Common myeloid progenitor, CD34-positive (primary cell): Measurements from ENCODE around the gene ENTPD8.

ENCODE experiments used
- CTCF ChIA-PET: fragments of 350-600 bp; sonication (Branson Sonifier 250); formaldehyde crosslinking; loops from one replicate; lab custom pipeline; 2021; ENCODE audit warnings: antibody characterized with exemption; lab: Charles Lee
- POLR2A ChIA-PET: fragments of 350-600 bp; sonication (Branson Sonifier 250); formaldehyde crosslinking; loops from one replicate; lab custom pipeline; 2021; ENCODE audit warnings: antibody characterized with exemption; lab: Charles Lee
- DNase-seq, 3 donors: peaks; one replicate each; pipeline versions ENCODE4 v3.0.0 to v3.0.0-alpha.2; 2013
- H3K27ac ChIP-seq, 2 experiments: 1 replicate in 1 of 2; 2 replicates in 1 of 2; pipeline ENCODE4 v1.7.0; 2013; ENCODE audit warnings: inconsistent platforms in 2 of 2, low read length in 2 of 2, mild to moderate bottlenecking in 2 of 2, low read depth in 1 of 2, moderate library complexity in 1 of 2; ENCODE audit not compliant: severe bottlenecking in 2 of 2, insufficient read depth in 1 of 2, poor library complexity in 1 of 2
- H3K27me3 ChIP-seq, 5 experiments: replicated peaks in 2 of 5; 1 replicate in 3 of 5; 2 replicates in 2 of 5; pipeline versions ENCODE4 v1.6.1 to v1.7.0; 2013; ENCODE audit warnings: low read length in 4 of 5, mild to moderate bottlenecking in 2 of 5, moderate library complexity in 2 of 5, inconsistent platforms in 1 of 5; ENCODE audit not compliant: insufficient read depth in 5 of 5, control insufficient read depth in 4 of 5
- H3K36me3 ChIP-seq, 4 experiments: 1 replicate in 2 of 4; 2 replicates in 2 of 4; pipeline versions ENCODE4 v1.6.1 to v1.7.0; 2013; ENCODE audit warnings: low read length in 3 of 4, control low read depth in 1 of 4, mild to moderate bottlenecking in 1 of 4; ENCODE audit not compliant: control insufficient read depth in 4 of 4, insufficient read depth in 4 of 4
- H3K4me1 ChIP-seq, 4 experiments: 1 replicate in 3 of 4; 2 replicates in 1 of 4; pipeline versions ENCODE4 v1.6.1 to v1.7.1; 2013; ENCODE audit warnings: low read length in 3 of 4, mild to moderate bottlenecking in 3 of 4, control low read depth in 1 of 4, inconsistent platforms in 1 of 4, moderate library complexity in 1 of 4; ENCODE audit not compliant: control insufficient read depth in 4 of 4, insufficient read depth in 4 of 4; ENCODE audit errors: control extremely low read depth in 1 of 4
- H3K4me3 ChIP-seq, 7 experiments: 1 replicate in 4 of 7; 2 replicates in 3 of 7; pipeline versions ENCODE4 v1.5.1 to v1.7.0; 2013; ENCODE audit warnings: mild to moderate bottlenecking in 7 of 7, low read length in 6 of 7, moderate library complexity in 6 of 7, inconsistent platforms in 2 of 7, low read depth in 2 of 7, control low read depth in 1 of 7; ENCODE audit not compliant: insufficient read depth in 4 of 7, control insufficient read depth in 1 of 7; ENCODE audit errors: extremely low read depth in 1 of 7
- H3K9me3 ChIP-seq, 5 experiments: 1 replicate in 4 of 5; 2 replicates in 1 of 5; pipeline versions ENCODE4 v1.6.1 to v1.7.1; 2013; ENCODE audit warnings: low read length in 4 of 5, mild to moderate bottlenecking in 2 of 5, inconsistent platforms in 1 of 5, low read depth in 1 of 5, moderate library complexity in 1 of 5; ENCODE audit not compliant: control insufficient read depth in 4 of 5, insufficient read depth in 2 of 5; ENCODE audit errors: control extremely low read depth in 1 of 5
- WGBS: methylation state at CpG from one replicate; pipeline ENCODE4 v1.1.5; 2013; ENCODE audit not compliant: insufficient coverage; 5-methylcytosine and 5-hydroxymethylcytosine counted together

Gene ENTPD8

DNA sequence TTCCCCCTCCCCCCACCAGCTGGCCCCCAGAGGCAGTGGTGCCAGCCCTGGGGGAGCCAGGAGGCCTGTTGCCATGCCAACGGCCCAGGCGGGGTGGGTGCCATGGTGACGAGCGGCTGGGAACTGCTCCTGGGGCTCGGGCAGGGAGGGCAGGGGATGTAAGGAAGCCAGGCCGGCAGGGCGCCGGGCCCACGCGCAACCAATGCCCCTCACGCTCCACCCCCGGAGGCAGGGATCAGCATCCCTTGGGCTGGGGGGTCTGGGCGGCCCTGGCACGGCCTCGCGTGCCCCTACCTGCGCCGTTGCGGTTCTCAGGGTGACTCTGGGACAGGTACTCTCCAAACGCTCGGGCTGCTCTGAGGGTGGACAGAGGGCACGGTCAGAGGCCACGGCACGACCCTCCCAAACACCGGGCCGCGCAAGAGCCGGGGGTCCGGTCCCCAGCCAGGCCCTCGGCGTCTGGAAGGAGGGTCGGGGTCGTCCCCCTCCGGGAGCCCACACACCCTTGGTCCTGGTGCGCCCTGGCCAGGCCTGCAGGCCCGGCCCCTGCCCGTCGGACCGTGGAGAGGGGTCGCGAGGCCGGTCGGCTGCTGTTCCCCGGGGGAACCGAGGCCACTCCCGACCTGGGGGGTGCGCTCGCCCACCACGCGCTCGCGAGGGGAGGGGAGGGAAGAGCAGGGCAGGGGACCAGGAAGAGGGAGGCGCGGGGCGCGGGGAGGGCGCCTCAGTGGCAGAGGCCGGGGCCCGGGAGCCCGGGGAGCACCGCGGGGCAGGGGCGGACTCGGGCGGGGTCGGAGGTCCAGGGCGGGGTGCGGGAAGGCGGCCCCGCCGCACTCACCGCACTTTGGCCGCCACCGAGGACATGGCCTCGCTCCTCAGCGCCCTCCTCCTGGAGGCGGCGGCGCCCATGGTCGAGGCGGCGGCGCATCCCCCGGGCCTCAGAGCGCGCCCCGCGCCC is 17.3 kb upstream of the ENTPD8 start:
- Histone ChIP-seq H3K27me3 (no peaks in the 10 kb centered on the region), H3K27ac (peak overlapping the region in 1 of 2 experiments; percentile 49), H3K4me3 (peak overlapping the region; percentile 33 to 78 (median 68)), H3K4me1 (peaks cover 0 to 69% (median 61%) of the 10 kb centered on the region in 4 experiments), H3K36me3 (peaks cover 0 to 29% (median under 1%) of the 10 kb centered on the region in 4 experiments), H3K9me3 (peaks cover 0 to 2% (median 0%) of the 10 kb centered on the region in 5 experiments)
- peak in 2 of 3 donors; percentile 35 to 39 for DNase-seq
- ChIA-PET CTCF (interaction anchor here (1.1 kb wide), 1 partner anchor 12 kb away, joined by 3 read pairs; no protein-coding TSS in a partner anchor), POLR2A (no interaction called here)
- WGBS = 7% methylated on average over 66 of the region's 88 CpGs

DNA sequence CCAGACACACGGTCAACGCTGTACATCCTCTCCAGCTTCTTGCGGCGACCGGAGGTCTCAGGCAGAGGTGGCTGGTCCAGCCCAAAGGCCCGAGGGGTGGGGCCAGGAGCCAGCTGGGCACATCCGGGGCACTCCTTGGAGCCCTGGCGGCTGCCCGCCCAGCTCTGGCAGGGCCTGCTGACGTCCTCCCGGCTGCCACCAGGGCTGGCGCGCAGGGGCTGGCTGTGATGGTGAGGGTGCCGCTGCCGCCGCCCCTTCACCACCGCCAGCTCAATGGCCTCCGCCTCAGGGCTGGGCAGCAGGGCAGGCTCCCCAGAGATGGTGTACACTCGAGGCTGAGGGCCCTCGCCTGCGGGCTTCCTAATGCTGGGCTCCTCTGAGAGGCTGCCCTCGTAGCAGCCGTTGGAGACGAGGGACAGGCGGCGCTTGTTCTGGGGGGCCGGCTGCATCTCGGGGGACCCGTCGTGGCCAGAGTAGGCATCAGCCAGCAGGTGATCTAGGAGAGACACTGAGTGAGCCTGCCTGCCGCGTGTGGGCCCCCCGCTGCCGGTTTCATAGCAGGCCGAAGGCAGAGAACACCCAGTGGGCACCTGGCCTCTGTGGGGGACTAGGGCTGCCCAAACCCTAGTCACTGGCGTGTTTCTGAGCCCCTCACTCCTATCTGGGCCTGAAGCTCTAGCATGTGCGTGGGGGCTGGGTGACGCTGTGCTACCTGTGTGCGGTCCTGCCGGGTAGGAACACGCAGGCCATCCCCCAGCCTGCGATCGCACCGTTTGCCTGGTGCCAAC is 16.4 kb upstream of the ENTPD8 start:
- Histone ChIP-seq H3K27me3 (no peaks in the 10 kb centered on the region), H3K27ac (no peak overlapping the region), H3K9me3 (peaks cover 0 to 1% (median 0%) of the 10 kb centered on the region in 5 experiments), H3K36me3 (peaks cover 0 to 37% (median under 1%) of the 10 kb centered on the region in 4 experiments), H3K4me3 (peak overlapping the region in 4 of 7 experiments; percentile 23 to 78 (median 70)), H3K4me1 (peaks cover 0 to 71% (median 64%) of the 10 kb centered on the region in 4 experiments)
- no peak for DNase-seq
- ChIA-PET POLR2A (no interaction called here), CTCF (interaction anchor here (1.1 kb wide), 1 partner anchor 12 kb away, joined by 3 read pairs; no protein-coding TSS in a partner anchor)
- 94% methylated on average over 31 of the region's 44 CpGs for WGBS

DNA sequence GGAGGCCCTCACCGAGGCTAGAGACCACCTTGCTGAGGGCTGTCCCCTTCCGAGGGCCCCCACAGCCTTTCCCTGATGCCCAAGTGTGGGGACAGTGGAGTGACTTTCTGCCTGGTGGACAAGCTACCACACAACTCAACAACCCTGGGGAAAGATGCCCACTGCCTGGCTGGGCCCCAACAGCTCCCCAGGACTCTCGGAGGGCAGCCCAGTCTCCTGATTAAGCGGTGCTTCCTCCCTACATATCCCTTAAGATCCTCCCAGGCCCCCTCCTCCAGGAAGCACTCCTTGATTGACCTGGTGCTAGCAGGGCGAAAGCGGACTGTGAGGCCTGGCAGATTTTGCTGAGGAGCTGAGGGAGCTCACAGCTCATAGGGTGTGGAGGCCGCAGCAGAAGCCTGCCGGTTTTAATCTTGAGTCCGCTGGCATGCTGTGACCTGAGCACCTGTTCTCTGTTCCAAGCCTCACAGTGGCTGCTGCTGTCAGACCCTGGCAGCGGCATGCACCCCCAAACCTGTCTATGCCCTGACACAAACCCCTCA is 15.8 kb upstream of the ENTPD8 start:
- WGBS = 95% methylated on average over 6 of the region's 10 CpGs
- Histone ChIP-seq H3K9me3 (no peaks in the 10 kb centered on the region), H3K4me3 (no peak overlapping the region), H3K4me1 (peaks cover 0 to 71% (median 63%) of the 10 kb centered on the region in 4 experiments), H3K27ac (no peak overlapping the region), H3K27me3 (no peaks in the 10 kb centered on the region), H3K36me3 (peaks cover 0 to 37% (median under 1%) of the 10 kb centered on the region in 4 experiments)
- no peak for DNase-seq
- ChIA-PET CTCF (interaction anchor here (2.0 kb wide), 1 partner anchor 13 kb away, joined by 4 read pairs; no protein-coding TSS in a partner anchor), POLR2A (no interaction called here)

DNA sequence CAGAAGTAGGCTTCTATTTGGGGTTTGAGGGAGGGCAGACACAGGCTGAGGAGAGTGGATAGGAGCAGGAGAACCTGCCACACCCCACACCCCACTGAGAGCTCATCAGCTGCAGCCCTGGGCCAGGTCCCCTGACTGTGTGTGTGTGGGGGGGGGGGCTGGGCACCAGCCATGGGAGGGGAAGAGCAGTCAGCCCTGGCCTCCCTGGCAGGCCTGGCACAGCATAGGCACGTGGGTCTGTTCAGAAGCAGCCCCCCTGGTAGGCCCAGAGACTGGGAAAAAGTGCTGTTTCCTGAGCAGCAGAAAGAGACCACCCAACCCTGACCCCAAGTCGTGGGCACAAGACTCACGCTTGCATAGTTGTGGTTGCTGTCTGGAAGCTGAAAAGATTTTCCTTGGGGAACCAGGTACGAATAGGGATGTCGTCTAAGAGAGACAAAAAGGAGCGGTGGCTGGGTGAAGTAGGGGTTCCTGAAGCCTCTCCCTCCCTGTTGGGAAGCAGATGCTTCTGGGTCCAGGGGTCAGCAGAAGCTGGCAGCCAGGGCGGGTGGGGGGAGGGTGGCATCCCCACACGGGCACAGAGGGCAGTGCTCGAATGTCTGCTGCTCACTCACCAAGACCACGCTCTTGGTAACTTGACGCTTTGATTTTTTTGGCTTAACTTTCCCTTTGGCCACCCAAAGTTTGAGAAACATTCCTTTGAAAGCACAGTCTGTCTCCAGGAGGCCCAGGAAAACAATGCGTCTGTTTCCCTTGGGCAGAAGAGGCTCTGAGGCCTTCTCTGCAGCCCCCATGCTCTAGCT is 15.1 kb upstream of the ENTPD8 start:
- DNase-seq = no peak
- peaks cover 0 to 66% (median 59%) of the 10 kb centered on the region in 4 experiments for H3K4me1 ChIP-seq
- 97% methylated on average over 11 of the region's 12 CpGs for WGBS
- ChIA-PET POLR2A (no interaction called here), CTCF (interaction anchor here (2.0 kb wide), 1 partner anchor 13 kb away, joined by 4 read pairs; no protein-coding TSS in a partner anchor)
- H3K9me3 ChIP-seq = no peaks in the 10 kb centered on the region
- no peak overlapping the region for H3K4me3 ChIP-seq
- no peak overlapping the region for H3K27ac ChIP-seq
- H3K36me3 ChIP-seq = peaks cover 0 to 37% (median under 1%) of the 10 kb centered on the region in 4 experiments
- no peaks in the 10 kb centered on the region for H3K27me3 ChIP-seq

DNA sequence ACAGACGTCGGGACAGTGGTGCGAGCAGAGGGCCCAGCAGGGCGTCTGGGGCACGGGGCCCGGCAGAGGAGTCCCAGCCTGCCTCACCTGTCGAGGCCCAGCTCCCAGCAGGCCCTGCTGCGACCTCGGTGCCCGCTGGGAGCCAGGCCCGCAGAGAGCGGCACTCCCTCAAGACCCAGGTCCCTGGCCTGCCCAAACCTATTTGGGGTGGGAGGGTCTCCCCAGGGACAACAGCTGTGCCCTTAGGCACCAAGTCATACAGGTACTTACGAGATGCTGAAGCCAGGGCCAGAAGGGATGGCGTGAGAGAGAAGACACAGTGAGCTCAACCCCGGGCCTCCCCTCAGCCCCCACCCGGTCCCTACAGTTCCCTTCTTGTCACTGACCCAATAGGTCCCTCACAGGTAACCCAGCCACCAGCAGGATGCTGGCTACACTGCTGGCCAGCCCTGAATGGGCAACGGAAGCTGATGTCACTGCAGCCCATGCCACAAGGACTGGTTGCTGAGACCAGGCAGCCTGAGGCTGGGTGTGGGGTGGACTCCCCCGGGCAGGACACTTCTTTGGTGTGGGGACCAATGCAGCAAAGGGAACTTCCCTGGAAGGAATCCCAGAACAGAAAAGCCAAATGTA is 14.3 kb upstream of the ENTPD8 start:
- POLR2A ChIA-PET = no interaction called here
- peaks cover 0 to 58% (median 53%) of the 10 kb centered on the region in 4 experiments for H3K4me1 ChIP-seq
- H3K9me3 ChIP-seq = no peaks in the 10 kb centered on the region
- H3K27ac ChIP-seq = no peak overlapping the region
- CTCF ChIA-PET = interaction anchor here (2.0 kb wide), 1 partner anchor 14 kb away, joined by 4 read pairs; no protein-coding TSS in a partner anchor
- DNase-seq = no peak
- H3K27me3 ChIP-seq = no peaks in the 10 kb centered on the region
- peaks cover 0 to 37% (median under 1%) of the 10 kb centered on the region in 4 experiments for H3K36me3 ChIP-seq
- H3K4me3 ChIP-seq = no peak overlapping the region
- 95% methylated on average over 12 of the region's 18 CpGs for WGBS
